HG03025 (cell line): ENCODE measurements around the gene SND1.
"Not testable (repeated sequence)": the region's sequence is repeated elsewhere in the genome, so short reads cannot be mapped to it uniquely, and the experiment has no call there.

Source experiments
- ATAC-seq: cut with Tn5 transposase; IDR thresholded peaks from one replicate; pipeline ENCODE4 v1.9.1; 2021; ENCODE audit warnings: mild to moderate bottlenecking, moderate library complexity; ENCODE audit not compliant: unreplicated experiment, low FRiP score

SND1 gene

GRCh38 chr7:127943541-127944521, 291.8 kb downstream of the SND1 start:
- ATAC-seq: no peak

DNA sequence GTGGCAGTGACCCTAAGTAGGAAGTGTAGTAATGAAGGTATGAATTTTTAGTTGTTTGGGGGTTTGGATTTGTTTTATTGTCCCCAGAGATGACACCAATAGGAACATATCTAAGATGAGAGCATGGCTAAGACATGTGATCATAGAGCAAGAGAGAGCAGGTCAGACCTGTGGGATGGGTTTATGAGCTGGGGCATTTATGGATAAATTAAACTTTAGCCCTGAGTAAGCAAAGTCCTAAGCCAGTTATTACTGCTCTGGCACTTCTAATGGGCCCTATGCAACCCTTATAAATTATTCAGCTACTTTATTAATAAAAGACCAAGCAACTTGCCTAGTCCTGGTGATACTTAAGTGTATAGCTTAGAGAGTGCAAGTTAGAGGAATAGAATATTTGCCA, 294.1 kb downstream of the SND1 start:
- ATAC-seq: no peak

DNA sequence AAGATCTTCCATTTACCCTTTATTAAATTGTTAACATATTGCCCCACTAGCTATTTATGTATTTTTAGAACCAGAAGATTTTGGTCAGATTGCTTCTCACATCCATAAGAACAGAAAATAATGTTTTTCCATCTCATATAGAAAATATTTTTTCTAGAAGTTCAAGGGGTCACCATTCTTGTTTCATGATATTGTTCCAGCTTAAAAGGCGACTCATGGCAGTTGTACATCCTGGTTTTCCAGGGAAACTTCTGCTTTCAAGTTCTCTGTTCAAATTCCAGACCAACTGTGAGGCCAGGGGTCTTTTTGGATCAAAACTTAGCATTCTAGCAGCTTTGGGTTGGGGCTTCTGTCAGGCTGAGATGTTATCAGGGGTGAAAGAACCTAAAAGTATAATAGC, 294.9 kb downstream of the SND1 start:
- ATAC-seq: no peak

DNA sequence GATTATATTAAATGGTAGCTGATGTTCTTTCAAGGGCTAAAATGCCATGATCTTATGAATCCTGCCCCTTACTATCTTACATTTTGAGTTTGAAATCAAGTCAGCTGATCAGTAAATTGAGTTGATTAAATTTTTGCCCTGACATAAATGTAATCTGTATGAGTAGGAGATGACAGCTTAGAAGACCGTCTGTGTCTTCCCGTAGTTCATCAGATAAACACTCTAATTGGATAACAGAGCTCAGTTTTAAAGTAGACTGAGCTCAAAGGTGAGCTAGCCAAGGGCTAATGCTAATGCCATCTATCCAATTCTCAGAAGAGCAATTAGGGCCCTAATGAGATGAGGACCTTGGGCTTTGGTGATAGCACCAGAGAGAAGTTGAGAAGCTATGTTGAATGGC, 296.3 kb downstream of the SND1 start:
- ATAC-seq: no peak

- ATAC-seq: no peak
Measured at GRCh38 chr7:127948930-127949329, 296.9 kb downstream of the SND1 start.

- ATAC-seq: no peak
Measured at GRCh38 chr7:127949769-127950222, 297.8 kb downstream of the SND1 start.

DNA sequence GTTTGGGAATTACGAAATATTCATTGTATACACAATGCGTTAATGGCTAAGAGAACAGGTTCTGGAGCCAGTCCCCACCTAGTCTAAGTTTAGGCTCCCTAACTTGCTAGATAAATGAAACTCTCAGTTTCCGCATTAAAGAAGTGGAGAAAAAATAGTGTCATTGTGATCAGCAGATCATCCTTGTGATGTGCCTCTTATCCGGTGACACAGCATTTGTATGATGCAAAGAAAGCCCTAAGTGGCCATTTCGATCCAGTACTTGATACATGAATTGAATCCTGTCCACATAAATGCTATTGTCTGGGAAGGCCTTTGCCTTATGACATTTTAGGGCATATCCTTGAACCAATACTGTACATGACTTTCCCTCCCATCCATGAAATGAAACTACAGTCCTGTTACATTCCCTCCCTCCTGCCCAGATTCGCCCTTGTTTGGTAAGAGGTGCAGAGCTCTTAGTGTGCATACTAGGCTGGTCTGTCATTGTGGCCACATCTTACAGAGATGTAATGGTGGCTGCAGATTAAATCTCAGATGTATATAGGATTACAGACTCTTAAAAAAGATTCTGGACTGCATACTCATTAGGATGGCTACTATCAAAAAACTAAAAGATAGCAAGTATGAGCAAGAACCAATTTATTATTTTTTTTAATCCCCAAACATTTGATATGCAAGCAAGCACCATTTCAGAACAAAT, 298.4 kb downstream of the SND1 start:
- no peak for ATAC-seq

- no peak for ATAC-seq
Measured at GRCh38 chr7:127953423-127954356, 301.7 kb downstream of the SND1 start.

DNA sequence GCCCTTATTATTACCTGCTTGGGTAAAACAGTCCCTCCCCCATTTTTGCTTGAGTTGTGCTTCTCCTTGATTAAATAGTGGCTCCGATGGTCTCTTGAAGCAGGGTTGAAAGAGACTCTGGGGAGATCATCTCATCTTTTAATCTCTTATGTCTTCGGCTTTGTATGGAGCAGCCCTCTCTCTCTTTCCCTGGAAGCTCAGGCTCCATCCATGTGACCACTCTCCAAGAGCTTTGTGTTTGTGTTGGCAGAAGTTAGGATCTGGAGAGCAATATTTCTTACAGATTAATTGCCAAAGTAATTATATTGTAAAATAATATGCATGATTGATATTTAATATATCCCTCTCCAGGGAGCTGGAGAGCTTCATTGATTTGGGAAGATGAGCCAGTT, 302.4 kb downstream of the SND1 start:
- no peak for ATAC-seq

DNA sequence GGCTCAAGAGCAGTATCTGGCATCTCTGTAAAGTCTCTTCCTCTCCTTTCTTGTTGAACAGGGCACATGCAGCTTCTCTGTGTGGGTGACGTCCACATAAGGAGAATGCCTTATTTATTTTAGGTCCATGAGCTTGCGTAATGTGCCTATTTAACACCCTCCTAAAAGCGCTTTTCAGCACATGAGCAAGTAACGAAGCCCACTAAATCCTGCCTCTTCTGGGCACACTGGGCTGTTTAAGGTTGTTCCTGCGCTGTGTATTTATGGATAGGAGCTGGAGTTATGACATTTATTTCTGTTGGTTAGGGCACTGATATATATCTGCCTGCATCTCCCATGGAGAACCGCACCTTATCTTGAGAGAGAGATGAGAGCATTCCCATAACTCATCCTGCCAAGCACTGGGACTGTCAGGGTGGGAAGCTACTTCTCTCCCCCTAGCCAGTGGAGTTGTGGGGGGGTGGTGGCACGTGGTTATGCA, 303.1 kb downstream of the SND1 start:
- no peak for ATAC-seq

- no peak for ATAC-seq
Measured at GRCh38 chr7:127957886-127958285, 305.9 kb downstream of the SND1 start.

DNA sequence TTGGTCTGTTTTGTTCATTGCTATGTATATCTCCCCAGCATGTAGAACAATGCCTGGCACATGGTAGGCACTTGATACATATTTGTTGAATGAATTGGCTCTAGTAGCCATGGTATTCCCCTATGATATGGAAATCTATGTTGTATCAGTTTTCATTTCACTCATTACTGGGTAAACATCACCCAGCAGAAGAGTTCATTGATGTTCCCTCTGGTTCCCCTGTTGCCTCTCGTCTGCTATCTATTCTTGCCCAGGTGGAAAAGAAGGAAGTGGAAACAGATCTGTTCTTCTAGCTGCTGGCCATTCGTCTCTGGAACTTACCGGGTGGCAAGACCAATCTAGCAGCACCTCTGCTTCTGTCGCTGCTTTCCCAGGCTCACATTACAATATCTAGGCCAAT, 307.8 kb downstream of the SND1 start:
- ATAC-seq: no peak

DNA sequence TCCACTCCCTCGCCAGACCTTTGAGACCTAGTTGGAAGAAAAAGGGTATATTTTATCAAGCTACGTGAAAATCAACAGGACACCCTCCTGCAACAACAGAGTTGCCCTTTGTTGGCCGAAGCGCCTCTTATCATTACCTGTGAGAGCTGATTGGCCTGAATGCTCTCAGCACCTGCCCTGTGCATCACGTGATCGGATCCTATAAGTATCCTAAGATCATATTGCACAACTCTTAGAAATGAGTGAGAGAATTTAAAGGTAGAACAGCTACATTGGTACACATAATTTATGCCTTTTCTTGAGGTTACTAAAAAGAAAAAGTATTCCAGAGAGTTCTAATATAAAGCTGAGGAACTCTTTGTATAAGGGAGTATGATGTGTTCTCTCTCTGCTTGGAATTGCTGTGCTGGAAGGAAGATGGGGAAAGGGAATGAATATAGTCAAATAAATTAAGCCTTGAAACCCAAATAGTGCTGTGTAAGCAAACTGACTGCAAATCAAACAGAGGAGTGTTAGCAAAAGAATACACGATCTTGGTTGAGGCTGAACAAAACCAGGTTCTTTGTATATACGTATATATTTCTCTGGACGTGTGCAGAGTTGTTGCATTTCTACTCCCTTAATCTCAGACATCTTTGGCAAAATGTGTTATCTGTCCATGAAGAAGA, 309.9 kb downstream of the SND1 start:
- no peak for ATAC-seq

DNA sequence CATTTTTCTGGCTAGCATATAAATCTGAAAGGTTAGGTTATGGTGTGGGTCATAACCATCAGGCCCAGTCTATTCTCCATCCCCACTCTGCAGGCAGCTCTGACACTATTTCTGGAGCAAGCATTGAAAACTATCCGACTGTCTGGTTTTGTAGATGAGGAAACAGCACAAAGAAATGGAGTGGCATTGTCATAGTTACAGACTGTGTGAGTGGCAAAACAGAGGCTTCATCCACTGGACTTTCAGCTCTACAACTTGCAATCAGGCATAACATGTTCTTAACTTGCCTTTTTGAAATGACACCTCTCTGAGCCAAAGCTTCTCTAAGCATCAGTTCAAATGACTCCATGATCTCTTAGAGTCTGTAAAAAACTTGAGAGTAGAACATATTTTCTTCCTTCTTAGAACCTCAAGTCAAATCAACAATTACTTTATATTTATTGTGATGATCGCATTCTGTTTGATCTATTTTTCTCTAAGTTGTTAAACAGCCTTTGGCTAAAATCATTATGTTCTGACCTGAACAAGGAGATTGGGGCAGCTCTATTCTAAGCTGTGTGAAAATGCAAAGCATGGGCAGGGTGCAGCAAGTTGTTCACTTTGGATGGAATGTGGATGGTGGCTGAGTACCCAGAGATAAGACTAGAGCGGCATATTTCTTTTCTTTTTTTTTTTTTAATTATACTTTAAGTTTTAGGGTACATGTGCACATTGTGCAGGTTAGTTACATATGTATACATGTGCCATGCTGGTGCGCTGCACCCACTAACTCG, 310.8 kb downstream of the SND1 start:
- no peak for ATAC-seq

DNA sequence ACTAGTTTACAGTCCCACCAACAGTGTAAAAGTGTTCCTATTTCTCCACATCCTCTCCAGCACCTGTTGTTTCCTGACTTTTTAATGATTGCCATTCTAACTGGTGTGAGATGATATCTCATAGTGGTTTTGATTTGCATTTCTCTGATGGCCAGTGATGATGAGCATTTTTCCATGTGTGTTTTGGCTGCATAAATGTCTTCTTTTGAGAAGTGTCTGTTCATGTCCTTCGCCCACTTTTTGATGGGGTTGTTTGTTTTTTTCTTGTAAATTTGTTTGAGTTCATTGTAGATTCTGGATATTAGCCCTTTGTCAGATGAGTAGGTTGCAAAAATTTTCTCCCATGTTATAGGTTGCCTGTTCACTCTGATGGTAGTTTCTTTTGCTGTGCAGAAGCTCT, 311.9 kb downstream of the SND1 start:
- not testable (repeated sequence) for ATAC-seq

GRCh38 chr7:127967281-127967680, 315.3 kb downstream of the SND1 start:
- ATAC-seq: no peak

DNA sequence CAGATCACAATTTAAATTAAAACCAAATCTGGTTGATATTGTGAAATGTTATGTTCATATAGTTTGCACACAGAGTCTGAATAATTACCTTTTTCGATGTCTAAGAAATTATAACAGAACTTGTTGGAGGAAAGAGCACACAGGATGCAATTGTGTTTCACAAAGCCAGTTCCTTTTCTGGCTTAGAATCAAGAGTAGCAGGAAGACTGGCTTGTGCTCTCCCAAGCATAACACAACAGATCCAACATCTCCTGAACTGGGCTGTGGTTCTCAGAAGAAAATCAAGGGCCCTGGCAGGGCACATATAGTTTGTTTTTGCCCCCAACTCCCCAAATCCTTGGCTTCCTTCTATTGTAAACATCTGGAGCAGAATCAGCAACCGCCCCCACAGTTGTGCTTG, 316.6 kb downstream of the SND1 start:
- ATAC-seq: no peak

DNA sequence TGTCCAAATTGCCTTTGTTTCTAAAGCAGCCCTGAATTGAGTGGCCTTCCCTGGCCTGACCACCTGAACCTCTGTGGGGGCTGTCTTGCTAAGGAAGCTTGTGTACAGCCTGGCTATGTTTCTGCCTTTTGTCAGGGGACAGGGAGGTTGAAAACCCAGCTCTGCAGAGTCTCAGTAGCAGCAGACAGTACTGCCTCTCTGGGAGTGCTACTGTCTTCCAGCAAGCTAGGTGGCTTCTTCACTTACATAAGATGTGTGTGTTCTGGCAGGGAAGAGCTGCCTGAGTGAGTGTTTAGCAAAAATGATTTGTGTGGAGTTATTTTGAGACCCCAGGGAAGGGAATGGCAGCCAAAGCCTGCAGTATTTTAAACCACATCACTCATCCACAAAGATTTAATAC, 321.8 kb downstream of the SND1 start:
- no peak for ATAC-seq

DNA sequence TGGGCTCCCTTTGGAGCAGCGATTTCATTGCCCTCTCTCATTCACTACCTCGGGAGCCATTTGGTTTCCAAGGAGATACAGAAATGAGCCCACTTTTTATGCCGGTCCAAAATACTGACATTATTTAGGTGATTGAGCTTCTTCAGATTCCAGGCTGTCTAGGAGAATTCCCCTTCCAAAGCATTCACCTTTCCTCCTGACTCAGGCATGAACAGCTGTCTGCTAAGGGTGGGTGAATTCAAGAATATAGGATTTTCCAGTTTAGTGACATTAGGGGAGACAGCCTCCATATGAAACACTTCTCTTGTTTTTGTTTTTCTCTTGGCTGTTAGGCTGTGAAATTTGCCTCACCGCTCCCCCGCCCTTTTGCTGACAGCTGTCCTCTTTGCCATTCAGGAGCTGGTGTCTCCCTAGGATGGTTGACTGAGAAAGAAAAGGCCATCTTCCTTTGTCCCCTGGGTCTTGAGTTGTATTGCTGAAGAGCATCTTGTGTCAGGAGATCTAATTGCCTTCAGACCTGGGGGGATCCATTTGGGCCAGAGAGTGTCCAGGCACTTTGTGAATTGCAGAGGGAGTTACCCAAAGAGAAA, 322.5 kb downstream of the SND1 start:
- no peak for ATAC-seq
